Measurements from ENCODE around the gene PCNX2. TPM values are rescaled to one million over a fixed set of nuclear protein-coding genes. Genes with fewer than 3 reads are reported as not detected.

PCNX2 gene
- total and polyA plus RNA-seq, 5 donors from 2014 or later, result 1.6 to 42.3 (median 3.1) TPM

- H3K27me3 ChIP-seq (ENCODE audit: control insufficient read depth, insufficient read depth, low read length), result no peaks in the 10 kb centered on the region
- DNase-seq (no peak), ATAC-seq (ENCODE audit: low read depth in 2 of 2) (no peak)
- no peak overlapping the region for H3K27ac Mint-ChIP-seq
- no peaks in the 10 kb centered on the region for H3K27me3 Mint-ChIP-seq
- no peak overlapping the region for H3K4me3 Mint-ChIP-seq
- H3K4me1 ChIP-seq (ENCODE audit: control insufficient read depth, insufficient read depth, low read length, poor library complexity, severe bottlenecking), result no peaks in the 10 kb centered on the region
- peaks cover 0 to 1% (median 0%) of the 10 kb centered on the region in 7 donors for H3K9me3 Mint-ChIP-seq
- peaks cover 0 to 10% (median 5%) of the 10 kb centered on the region in 4 donors for H3K4me1 Mint-ChIP-seq
- no peak overlapping the region for H3K4me3 ChIP-seq (ENCODE audit: low read depth, low read length)
- peaks cover 44% of the 10 kb centered on the region for H3K36me3 Mint-ChIP-seq
- peaks cover 37% of the 10 kb centered on the region for H3K36me3 ChIP-seq (ENCODE audit: control insufficient read depth, insufficient read depth, low read length)
- no peak overlapping the region for H3K27ac ChIP-seq (ENCODE audit: insufficient read depth, low read length, poor library complexity, severe bottlenecking)
- H3K9me3 ChIP-seq (ENCODE audit: control insufficient read depth in 2 of 2, low read length in 2 of 2), result no peaks in the 10 kb centered on the region
Measured at GRCh38 chr1:233253832-233254331, 41.6 kb downstream of the PCNX2 start.

- ATAC-seq (ENCODE audit: low read depth in 2 of 2) (no peak), DNase-seq (no peak)
- Mint-ChIP-seq H3K27me3 (no peaks in the 10 kb centered on the region), H3K27ac (peak overlapping the region in 1 of 3 donors; percentile 75), H3K36me3 (peaks cover 45% of the 10 kb centered on the region), H3K4me1 (peaks cover 0 to 10% (median 5%) of the 10 kb centered on the region in 4 donors), H3K4me3 (no peak overlapping the region), H3K9me3 (peaks cover 0 to 1% (median 0%) of the 10 kb centered on the region in 7 donors)
- no peaks in the 10 kb centered on the region for H3K9me3 ChIP-seq (ENCODE audit: control insufficient read depth in 2 of 2, low read length in 2 of 2)
- H3K4me1 ChIP-seq (ENCODE audit: control insufficient read depth, insufficient read depth, low read length, poor library complexity, severe bottlenecking), result no peaks in the 10 kb centered on the region
- no peak overlapping the region for H3K27ac ChIP-seq (ENCODE audit: insufficient read depth, low read length, poor library complexity, severe bottlenecking)
- H3K36me3 ChIP-seq (ENCODE audit: control insufficient read depth, insufficient read depth, low read length), result peaks cover 36% of the 10 kb centered on the region
- no peak overlapping the region for H3K4me3 ChIP-seq (ENCODE audit: low read depth, low read length)
- no peaks in the 10 kb centered on the region for H3K27me3 ChIP-seq (ENCODE audit: control insufficient read depth, insufficient read depth, low read length)
Measured at GRCh38 chr1:233253231-233253831, 42.2 kb downstream of the PCNX2 start.

GRCh38 chr1:233252441-233252840, 43.1 kb downstream of the PCNX2 start:
- Histone ChIP-seq H3K27ac (ENCODE audit: insufficient read depth, low read length, poor library complexity, severe bottlenecking) (no peak overlapping the region), H3K27me3 (ENCODE audit: control insufficient read depth, insufficient read depth, low read length) (no peaks in the 10 kb centered on the region), H3K9me3 (ENCODE audit: control insufficient read depth in 2 of 2, low read length in 2 of 2) (no peaks in the 10 kb centered on the region), H3K36me3 (ENCODE audit: control insufficient read depth, insufficient read depth, low read length) (peaks cover 28% of the 10 kb centered on the region), H3K4me3 (ENCODE audit: low read depth, low read length) (no peak overlapping the region), H3K4me1 (ENCODE audit: control insufficient read depth, insufficient read depth, low read length, poor library complexity, severe bottlenecking) (no peaks in the 10 kb centered on the region)
- Mint-ChIP-seq H3K4me3 (no peak overlapping the region), H3K4me1 (peaks cover 0 to 7% (median 5%) of the 10 kb centered on the region in 4 donors), H3K36me3 (peaks cover 42% of the 10 kb centered on the region), H3K27ac (no peak overlapping the region), H3K9me3 (no peaks in the 10 kb centered on the region), H3K27me3 (no peaks in the 10 kb centered on the region)
- ATAC-seq (ENCODE audit: low read depth in 2 of 2) (no peak), DNase-seq (no peak)

GRCh38 chr1:233251201-233251720, 44.3 kb downstream of the PCNX2 start:
- no peaks in the 10 kb centered on the region for H3K27me3 Mint-ChIP-seq
- Histone ChIP-seq H3K4me1 (ENCODE audit: control insufficient read depth, insufficient read depth, low read length, poor library complexity, severe bottlenecking) (no peaks in the 10 kb centered on the region), H3K36me3 (ENCODE audit: control insufficient read depth, insufficient read depth, low read length) (peaks cover 25% of the 10 kb centered on the region), H3K9me3 (ENCODE audit: control insufficient read depth in 2 of 2, low read length in 2 of 2) (no peaks in the 10 kb centered on the region), H3K27me3 (ENCODE audit: control insufficient read depth, insufficient read depth, low read length) (no peaks in the 10 kb centered on the region), H3K27ac (ENCODE audit: insufficient read depth, low read length, poor library complexity, severe bottlenecking) (no peak overlapping the region), H3K4me3 (ENCODE audit: low read depth, low read length) (no peak overlapping the region)
- ATAC-seq (ENCODE audit: low read depth in 2 of 2), result no peak
- H3K27ac Mint-ChIP-seq, result no peak overlapping the region
- peaks cover 0 to 7% (median 4%) of the 10 kb centered on the region in 4 donors for H3K4me1 Mint-ChIP-seq
- no peak overlapping the region for H3K4me3 Mint-ChIP-seq
- H3K9me3 Mint-ChIP-seq, result no peaks in the 10 kb centered on the region
- DNase-seq, result no peak
- H3K36me3 Mint-ChIP-seq, result peaks cover 39% of the 10 kb centered on the region

GRCh38 chr1:233248014-233248413, 47.5 kb downstream of the PCNX2 start:
- DNase-seq (no peak), ATAC-seq (ENCODE audit: low read depth in 2 of 2) (no peak)
- no peak overlapping the region for H3K27ac ChIP-seq (ENCODE audit: insufficient read depth, low read length, poor library complexity, severe bottlenecking)
- H3K9me3 ChIP-seq (ENCODE audit: control insufficient read depth in 2 of 2, low read length in 2 of 2), result no peaks in the 10 kb centered on the region
- H3K27me3 ChIP-seq (ENCODE audit: control insufficient read depth, insufficient read depth, low read length), result no peaks in the 10 kb centered on the region
- H3K4me1 Mint-ChIP-seq, result peaks cover 0 to 7% (median 0%) of the 10 kb centered on the region in 4 donors
- H3K36me3 Mint-ChIP-seq, result peaks cover 49% of the 10 kb centered on the region
- no peaks in the 10 kb centered on the region for H3K9me3 Mint-ChIP-seq
- H3K4me3 Mint-ChIP-seq, result no peak overlapping the region
- H3K4me3 ChIP-seq (ENCODE audit: low read depth, low read length), result no peak overlapping the region
- no peaks in the 10 kb centered on the region for H3K4me1 ChIP-seq (ENCODE audit: control insufficient read depth, insufficient read depth, low read length, poor library complexity, severe bottlenecking)
- H3K36me3 ChIP-seq (ENCODE audit: control insufficient read depth, insufficient read depth, low read length), result peaks cover 25% of the 10 kb centered on the region
- no peak overlapping the region for H3K27ac Mint-ChIP-seq
- H3K27me3 Mint-ChIP-seq, result no peaks in the 10 kb centered on the region

GRCh38 chr1:233246965-233247364, 48.6 kb downstream of the PCNX2 start:
- Mint-ChIP-seq H3K9me3 (no peaks in the 10 kb centered on the region), H3K4me3 (no peak overlapping the region), H3K27me3 (no peaks in the 10 kb centered on the region), H3K27ac (no peak overlapping the region), H3K36me3 (peaks cover 48% of the 10 kb centered on the region), H3K4me1 (peaks cover 0 to 7% (median 0%) of the 10 kb centered on the region in 4 donors)
- Histone ChIP-seq H3K4me3 (ENCODE audit: low read depth, low read length) (no peak overlapping the region), H3K9me3 (ENCODE audit: control insufficient read depth in 2 of 2, low read length in 2 of 2) (no peaks in the 10 kb centered on the region), H3K36me3 (ENCODE audit: control insufficient read depth, insufficient read depth, low read length) (peaks cover 24% of the 10 kb centered on the region), H3K27ac (ENCODE audit: insufficient read depth, low read length, poor library complexity, severe bottlenecking) (no peak overlapping the region), H3K4me1 (ENCODE audit: control insufficient read depth, insufficient read depth, low read length, poor library complexity, severe bottlenecking) (no peaks in the 10 kb centered on the region), H3K27me3 (ENCODE audit: control insufficient read depth, insufficient read depth, low read length) (no peaks in the 10 kb centered on the region)
- ATAC-seq (ENCODE audit: low read depth in 2 of 2) (no peak), DNase-seq (no peak)

- Mint-ChIP-seq H3K36me3 (peaks cover 33% of the 10 kb centered on the region), H3K9me3 (no peaks in the 10 kb centered on the region), H3K27ac (peak overlapping the region in 1 of 3 donors; percentile 2), H3K4me3 (no peak overlapping the region), H3K27me3 (no peaks in the 10 kb centered on the region), H3K4me1 (peaks cover 0 to 7% (median 0%) of the 10 kb centered on the region in 4 donors)
- Histone ChIP-seq H3K36me3 (ENCODE audit: control insufficient read depth, insufficient read depth, low read length) (peaks cover 14% of the 10 kb centered on the region), H3K9me3 (ENCODE audit: control insufficient read depth in 2 of 2, low read length in 2 of 2) (no peaks in the 10 kb centered on the region), H3K27me3 (ENCODE audit: control insufficient read depth, insufficient read depth, low read length) (no peaks in the 10 kb centered on the region), H3K4me3 (ENCODE audit: low read depth, low read length) (no peak overlapping the region), H3K4me1 (ENCODE audit: control insufficient read depth, insufficient read depth, low read length, poor library complexity, severe bottlenecking) (no peaks in the 10 kb centered on the region), H3K27ac (ENCODE audit: insufficient read depth, low read length, poor library complexity, severe bottlenecking) (no peak overlapping the region)
- ATAC-seq (ENCODE audit: low read depth in 2 of 2), result no peak
- no peak for DNase-seq
Measured at GRCh38 chr1:233245191-233245765, 50.2 kb downstream of the PCNX2 start.
